22Rv1 (cell line): Measurements from ENCODE around the gene ENTPD7.
A peak's percentile ranks its signal among the peaks of the same experiment; 100 is the strongest.

ENCODE experiments used
- H3K27ac ChIP-seq: fragments of 450-650 bp; 2 replicates; pipeline ENCODE4 v1.5.1; 2017
- CTCF ChIP-seq: fragments of 450-650 bp; IDR thresholded peaks from 2 replicates; pipeline ENCODE4 v1.5.1; 2017; ENCODE audit warnings: mild to moderate bottlenecking
- ZFX ChIP-seq: fragments of 450-650 bp; IDR thresholded peaks from 2 replicates; pipeline ENCODE4 v1.6.1; 2017; ENCODE audit warnings: antibody characterized with exemption, borderline replicate concordance

Gene ENTPD7

GRCh38 chr10:99648717-99649116 is 10.6 kb upstream of the ENTPD7 start:
- TF ChIP-seq CTCF (no peak), ZFX (no peak)

GRCh38 chr10:99652800-99653390 is 6.4 kb upstream of the ENTPD7 start:
- no peak overlapping the region for H3K27ac ChIP-seq
- TF ChIP-seq CTCF (no peak), ZFX (no peak)

More at GRCh38 chr10:99648717-99649116, 10.6 kb upstream of the ENTPD7 start:
- H3K27ac ChIP-seq: no peak overlapping the region

GRCh38 chr10:99654390-99655175 is 4.7 kb upstream of the ENTPD7 start:
- H3K27ac ChIP-seq: no peak overlapping the region
- no peak for TF ChIP-seq ZFX
- no peak for TF ChIP-seq CTCF

GRCh38 chr10:99656199-99657064 is 2.9 kb upstream of the ENTPD7 start:
- TF ChIP-seq CTCF (no peak), ZFX (no peak)
- no peak overlapping the region for H3K27ac ChIP-seq

GRCh38 chr10:99658622-99659030 is 683 bp upstream of the ENTPD7 start:
- TF ChIP-seq CTCF: no peak
- TF ChIP-seq ZFX: no peak
- H3K27ac ChIP-seq: peak overlapping the region; percentile 58

- H3K27ac ChIP-seq: peak overlapping the region; percentile 58
- TF ChIP-seq ZFX (no peak), CTCF (no peak)
Measured at GRCh38 chr10:99659868-99660366, 608 bp downstream of the ENTPD7 start.
